Naive thymus-derived CD4-positive, alpha-beta T cell (primary cell): ENCODE data around the gene MTNR1B. TPM values are rescaled to one million over a fixed set of nuclear protein-coding genes. Genes with fewer than 3 reads are reported as not detected.

Experiments used
- ATAC-seq: fragments of 150-1000 bp; cut with Tn5 transposase; 2 replicates; pipeline ENCODE4 v1.10.0; 2021; ENCODE audit warnings: mild to moderate bottlenecking, moderate library complexity
- CTCF ChIA-PET: fragments of 350-600 bp; sonication (Branson Sonifier 250); formaldehyde crosslinking; loops from one replicate; lab custom pipeline; 2021; ENCODE audit warnings: antibody characterized with exemption; lab: Charles Lee
- POLR2A ChIA-PET: fragments of 350-600 bp; sonication (Branson Sonifier 250); formaldehyde crosslinking; loops from one replicate; lab custom pipeline; 2021; ENCODE audit warnings: antibody characterized with exemption, inconsistent platforms; lab: Charles Lee
- DNase-seq, 9 donors: peaks; one replicate each; pipeline versions ENCODE4 v3.0.0 to v3.0.0-alpha.2; 2020 to 2022; ENCODE audit warnings: mixed read lengths in 1 of 9
- H3K27ac ChIP-seq: one replicate; pipeline ENCODE4 v1.7.0; 2013; ENCODE audit warnings: mild to moderate bottlenecking, low read depth, low read length, moderate library complexity
- H3K27me3 ChIP-seq, 2 donors: one replicate each; pipeline ENCODE4 v1.7.0; 2013; ENCODE audit warnings: low read length in 2 of 2, mild to moderate bottlenecking in 2 of 2, moderate library complexity in 2 of 2; ENCODE audit not compliant: control insufficient read depth in 2 of 2, insufficient read depth in 2 of 2
- H3K36me3 ChIP-seq, 3 experiments: 1 replicate in 2 of 3; 2 replicates in 1 of 3; pipeline ENCODE4 v1.7.0; 2013; ENCODE audit warnings: low read length in 3 of 3, mild to moderate bottlenecking in 3 of 3, moderate library complexity in 1 of 3; ENCODE audit not compliant: insufficient read depth in 3 of 3, control insufficient read depth in 2 of 3
- H3K4me1 ChIP-seq, 2 donors: one replicate each; pipeline ENCODE4 v1.7.0; 2013; ENCODE audit warnings: low read length in 2 of 2, mild to moderate bottlenecking in 2 of 2, moderate library complexity in 1 of 2; ENCODE audit not compliant: control insufficient read depth in 2 of 2, insufficient read depth in 2 of 2
- H3K4me3 ChIP-seq: 2 replicates; pipeline ENCODE4 v1.7.0; 2013; ENCODE audit warnings: mild to moderate bottlenecking, low read length
- H3K9me3 ChIP-seq, 3 experiments: 1 replicate in 2 of 3; 2 replicates in 1 of 3; pipeline ENCODE4 v1.7.0; 2013; ENCODE audit warnings: low read length in 3 of 3; ENCODE audit not compliant: control insufficient read depth in 2 of 3
- H3K27ac Mint-ChIP-seq, 9 donors: one replicate each; pipeline ENCODE4 v1.8.0; 2020 to 2022; ENCODE audit warnings: mixed read lengths in 9 of 9, mild to moderate bottlenecking in 8 of 9, moderate library complexity in 5 of 9, inconsistent platforms in 2 of 9
- H3K27me3 Mint-ChIP-seq, 5 donors: one replicate each; pipeline ENCODE4 v1.8.0; 2021 to 2022; ENCODE audit warnings: mixed read lengths in 5 of 5, mild to moderate bottlenecking in 1 of 5
- H3K36me3 Mint-ChIP-seq, 5 donors: one replicate each; pipeline ENCODE4 v1.8.0; 2020 to 2022; ENCODE audit warnings: mixed read lengths in 5 of 5, mild to moderate bottlenecking in 3 of 5, inconsistent platforms in 1 of 5
- H3K4me1 Mint-ChIP-seq, 7 donors: one replicate each; pipeline ENCODE4 v1.8.0; 2020 to 2022; ENCODE audit warnings: mixed read lengths in 7 of 7, mild to moderate bottlenecking in 3 of 7, inconsistent platforms in 1 of 7
- H3K4me3 Mint-ChIP-seq, 10 donors: one replicate each; pipeline ENCODE4 v1.8.0; 2020 to 2022; ENCODE audit warnings: mild to moderate bottlenecking in 10 of 10, mixed read lengths in 10 of 10, moderate library complexity in 6 of 10, inconsistent platforms in 2 of 10
- H3K9me3 Mint-ChIP-seq, 11 donors: one replicate each; pipeline ENCODE4 v1.8.0; 2020 to 2022; ENCODE audit warnings: mixed read lengths in 11 of 11, mild to moderate bottlenecking in 4 of 11, inconsistent platforms in 1 of 11, moderate library complexity in 1 of 11
- intact Hi-C, 2 donors: fragments of 100-400 bp; cut with micrococcal nuclease; formaldehyde crosslinking; loops; one replicate each; pipeline ENCODE4 v1.15.1; 2023
- polyA plus RNA-seq, 2 donors: library from polyadenylated mRNA; unstranded; fragments of 300-500 nt; fragmentation: Illumina TruSeq; gene quantifications; one replicate each; pipeline ENCODE4 v1.2.3, GENCODE V29; 2021
- total RNA-seq, 6 experiments: library from RNA in 5 of 6; stranded (reverse) in 5 of 6; gene quantifications; 1 replicate in 5 of 6; 2 replicates in 1 of 6; pipeline ENCODE4 v1.2.3 and lab custom pipeline; 2021 to 2026

The MTNR1B gene
- total RNA-seq (not detected), polyA plus RNA-seq (not detected), total RNA-seq (lab: John Stamatoyannopoulos, UW) (not detected)

DNA sequence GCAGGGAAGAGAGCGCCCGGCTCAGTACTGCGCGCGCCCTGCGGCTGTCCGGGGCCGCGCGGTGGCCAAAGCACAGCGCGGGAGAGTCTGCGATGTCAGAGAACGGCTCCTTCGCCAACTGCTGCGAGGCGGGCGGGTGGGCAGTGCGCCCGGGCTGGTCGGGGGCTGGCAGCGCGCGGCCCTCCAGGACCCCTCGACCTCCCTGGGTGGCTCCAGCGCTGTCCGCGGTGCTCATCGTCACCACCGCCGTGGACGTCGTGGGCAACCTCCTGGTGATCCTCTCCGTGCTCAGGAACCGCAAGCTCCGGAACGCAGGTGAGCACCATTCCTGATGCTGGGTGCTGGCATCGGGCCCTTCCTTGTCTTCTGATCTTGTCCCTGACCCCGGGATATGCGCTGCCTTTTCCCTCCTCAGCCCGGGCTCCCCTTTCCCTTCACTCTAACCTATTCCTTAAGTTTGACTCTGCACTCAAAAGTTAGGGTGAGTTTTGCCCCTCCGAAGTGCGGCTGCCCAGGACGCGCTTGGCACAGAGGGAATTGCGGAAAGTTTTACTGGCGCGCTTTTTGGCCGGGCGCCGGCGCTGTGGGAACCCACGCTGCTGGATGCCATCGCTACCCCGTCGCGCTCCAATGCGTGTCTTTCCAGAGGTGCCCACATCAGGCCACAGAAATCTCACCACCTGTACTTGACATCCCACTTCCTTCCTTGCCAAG lies at the start of gene MTNR1B:
MTNR1B (plus strand) TSS at position 18 of the 714 bp plus-strand sequence; CDS start at position 93, 75 bp downstream.
- peaks cover 0 to 5% (median 0%) of the 10 kb centered on the region in 11 donors for H3K9me3 Mint-ChIP-seq

GRCh38 chr11:92920331-92920730 lies 49.1 kb upstream of the MTNR1B start:
- ChIA-PET POLR2A (no interaction called here), CTCF (no interaction called here)
- intact Hi-C loops: no loop called here
- Mint-ChIP-seq H3K4me3 (no peak overlapping the region), H3K27me3 (peaks cover 2 to 13% (median 6%) of the 10 kb centered on the region in 5 donors), H3K36me3 (no peaks in the 10 kb centered on the region), H3K9me3 (peaks cover 0 to 13% (median 6%) of the 10 kb centered on the region in 11 donors), H3K27ac (no peak overlapping the region), H3K4me1 (no peaks in the 10 kb centered on the region)
- Histone ChIP-seq H3K4me1 (no peaks in the 10 kb centered on the region), H3K27me3 (no peaks in the 10 kb centered on the region), H3K9me3 (peaks cover 0 to 3% (median 0%) of the 10 kb centered on the region in 3 experiments), H3K4me3 (no peak overlapping the region), H3K36me3 (no peaks in the 10 kb centered on the region), H3K27ac (no peak overlapping the region)
- DNase-seq (no peak), ATAC-seq (no peak)

More for the DNA sequence above, at the start of gene MTNR1B:
- Histone ChIP-seq H3K36me3 (no peaks in the 10 kb centered on the region), H3K27me3 (peaks cover 0 to 3% of the 10 kb centered on the region in 2 donors), H3K4me3 (no peak within 1 kb of the TSS), H3K9me3 (no peaks in the 10 kb centered on the region), H3K4me1 (no peaks in the 10 kb centered on the region), H3K27ac (no peak within 1 kb of the TSS)
- intact Hi-C loops: no loop called here
- ATAC-seq: no peak
- peaks cover 13 to 41% (median 28%) of the 10 kb centered on the region in 5 donors for H3K27me3 Mint-ChIP-seq
- ChIA-PET CTCF (no interaction called here), POLR2A (no interaction called here)
- H3K4me1 Mint-ChIP-seq: peaks cover 0 to 1% (median 0%) of the 10 kb centered on the region in 7 donors
- H3K27ac Mint-ChIP-seq: no peak within 1 kb of the TSS
- DNase-seq: no peak
- H3K36me3 Mint-ChIP-seq: peaks cover 0 to 4% (median 0%) of the 10 kb centered on the region in 5 donors
- H3K4me3 Mint-ChIP-seq: no peak within 1 kb of the TSS

DNA sequence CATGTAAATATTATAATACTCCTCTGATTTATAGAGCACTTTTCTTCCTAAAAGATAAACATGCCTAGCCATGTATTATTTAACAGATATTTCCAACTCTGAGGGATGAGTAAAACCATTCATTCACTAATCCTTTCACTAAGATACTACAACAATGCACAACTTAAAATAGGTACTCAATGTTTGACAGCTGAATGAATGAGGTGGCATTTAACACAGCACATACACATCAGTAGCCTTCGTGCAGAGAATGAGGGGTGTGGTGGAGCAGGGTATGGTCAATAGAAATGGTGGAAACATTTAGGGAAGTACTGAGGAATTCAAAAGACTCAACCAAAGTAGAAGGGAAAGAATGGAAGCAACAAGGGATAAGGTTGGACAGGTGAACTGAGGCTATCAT lies 46.7 kb upstream of the MTNR1B start:
- ATAC-seq: no peak
- Mint-ChIP-seq H3K36me3 (no peaks in the 10 kb centered on the region), H3K9me3 (peaks cover 0 to 23% (median 10%) of the 10 kb centered on the region in 11 donors), H3K27me3 (peaks cover 0 to 20% (median 4%) of the 10 kb centered on the region in 5 donors), H3K4me3 (no peak overlapping the region), H3K27ac (no peak overlapping the region), H3K4me1 (no peaks in the 10 kb centered on the region)
- DNase-seq: no peak
- Histone ChIP-seq H3K36me3 (no peaks in the 10 kb centered on the region), H3K4me3 (no peak overlapping the region), H3K27me3 (no peaks in the 10 kb centered on the region), H3K9me3 (peaks cover 0 to 6% (median 0%) of the 10 kb centered on the region in 3 experiments), H3K4me1 (no peaks in the 10 kb centered on the region), H3K27ac (no peak overlapping the region)
- ChIA-PET CTCF (no interaction called here), POLR2A (no interaction called here)
- intact Hi-C loops: no loop called here

DNA sequence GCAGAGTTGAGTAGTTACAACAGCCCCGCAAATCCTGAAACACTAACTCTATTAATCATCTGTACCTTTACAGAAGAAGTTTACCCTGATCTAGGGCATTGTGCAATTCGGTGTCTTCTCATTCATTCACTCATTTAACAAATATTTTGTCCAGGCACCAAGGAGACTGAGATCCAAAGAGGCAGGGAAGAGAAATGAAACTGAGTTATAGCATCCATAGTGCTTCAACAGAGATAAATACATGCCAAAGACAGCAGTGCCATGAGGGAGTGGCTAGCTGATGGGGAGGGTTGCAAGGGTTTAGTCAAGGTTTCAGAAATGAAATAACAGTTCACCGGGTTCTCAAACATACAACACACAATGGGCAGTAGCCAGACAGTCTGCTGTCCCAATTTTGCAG lies 40.2 kb upstream of the MTNR1B start:
- peaks cover 0 to 10% (median 6%) of the 10 kb centered on the region in 5 donors for H3K27me3 Mint-ChIP-seq
- POLR2A ChIA-PET: no interaction called here
- H3K9me3 Mint-ChIP-seq: peaks cover 0 to 21% (median 9%) of the 10 kb centered on the region in 11 donors

DNA sequence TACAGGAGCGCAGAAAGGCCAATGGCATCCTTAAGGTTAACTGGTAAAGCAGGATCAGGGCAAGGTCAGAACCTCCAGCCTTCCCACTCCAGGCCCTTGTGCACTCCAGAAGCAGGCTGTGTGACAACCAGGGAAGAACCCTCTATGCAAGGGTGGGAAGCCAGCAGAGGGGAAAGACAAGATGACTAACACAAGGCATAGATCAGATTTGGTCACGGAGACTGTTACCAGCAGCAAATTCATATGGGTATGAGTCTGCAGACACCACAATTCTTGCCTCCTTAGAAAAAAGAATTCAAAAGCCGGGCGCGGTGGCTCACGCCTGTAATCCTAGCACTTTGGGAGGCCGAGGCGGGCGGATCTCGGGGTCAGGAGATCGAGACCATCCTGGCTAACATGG lies 39.8 kb upstream of the MTNR1B start:
- Mint-ChIP-seq H3K27ac (no peak overlapping the region), H3K27me3 (peaks cover 0 to 10% (median 8%) of the 10 kb centered on the region in 5 donors), H3K9me3 (peaks cover 0 to 17% (median 7%) of the 10 kb centered on the region in 11 donors), H3K4me1 (peaks cover 0 to 2% (median 0%) of the 10 kb centered on the region in 7 donors), H3K4me3 (no peak overlapping the region), H3K36me3 (no peaks in the 10 kb centered on the region)
- CTCF ChIA-PET: no interaction called here
- ATAC-seq: no peak
- peaks cover 0 to 6% (median 0%) of the 10 kb centered on the region in 3 experiments for H3K9me3 ChIP-seq
- H3K36me3 ChIP-seq: no peaks in the 10 kb centered on the region
- H3K4me1 ChIP-seq: no peaks in the 10 kb centered on the region
- POLR2A ChIA-PET: no interaction called here
- no peak for DNase-seq
- H3K27ac ChIP-seq: no peak overlapping the region
- no peak overlapping the region for H3K4me3 ChIP-seq
- intact Hi-C loops: no loop called here
- H3K27me3 ChIP-seq: no peaks in the 10 kb centered on the region

More for the DNA sequence above, 40.2 kb upstream of the MTNR1B start:
- no peak overlapping the region for H3K27ac Mint-ChIP-seq
- intact Hi-C loops: no loop called here
- Histone ChIP-seq H3K4me3 (no peak overlapping the region), H3K27ac (no peak overlapping the region), H3K27me3 (no peaks in the 10 kb centered on the region), H3K4me1 (no peaks in the 10 kb centered on the region), H3K36me3 (no peaks in the 10 kb centered on the region), H3K9me3 (peaks cover 0 to 6% (median 0%) of the 10 kb centered on the region in 3 experiments)
- H3K36me3 Mint-ChIP-seq: no peaks in the 10 kb centered on the region
- CTCF ChIA-PET: no interaction called here
- no peaks in the 10 kb centered on the region for H3K4me1 Mint-ChIP-seq
- ATAC-seq (no peak), DNase-seq (no peak)
- H3K4me3 Mint-ChIP-seq: no peak overlapping the region

DNA sequence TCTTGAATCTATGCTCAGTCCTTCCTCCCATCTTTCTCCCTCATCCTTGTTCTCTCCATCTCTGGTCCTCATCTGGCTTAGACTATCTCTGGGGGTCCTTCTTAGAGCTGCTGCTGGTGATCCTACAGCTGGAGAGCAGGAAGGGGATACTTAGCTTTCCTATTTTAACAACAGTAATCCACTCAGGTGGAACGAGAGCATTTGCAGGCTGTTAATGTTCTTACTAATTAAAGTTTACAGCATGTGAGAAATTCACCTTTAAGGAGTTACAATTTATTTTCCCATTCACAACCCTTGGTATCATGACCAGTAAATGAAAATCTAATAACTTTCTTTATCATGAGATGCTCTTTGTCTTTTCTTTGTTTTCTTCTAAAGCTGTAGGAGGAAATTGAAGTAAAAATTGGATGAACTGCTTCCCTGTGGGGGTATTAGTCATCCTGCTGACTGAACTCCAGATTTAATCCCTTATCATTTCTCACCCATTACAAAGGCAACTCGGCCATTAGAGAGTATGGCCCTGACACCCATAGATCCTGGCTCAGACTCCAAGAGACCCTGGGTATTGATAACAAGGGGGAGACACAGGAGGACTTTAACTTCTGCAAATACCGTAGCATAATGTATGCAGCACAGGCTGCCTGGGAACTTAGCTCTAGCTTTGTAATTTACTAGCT lies 37.6 kb upstream of the MTNR1B start:
- no peaks in the 10 kb centered on the region for H3K36me3 Mint-ChIP-seq
- Histone ChIP-seq H3K36me3 (no peaks in the 10 kb centered on the region), H3K4me1 (no peaks in the 10 kb centered on the region), H3K27me3 (no peaks in the 10 kb centered on the region), H3K4me3 (no peak overlapping the region), H3K9me3 (no peaks in the 10 kb centered on the region), H3K27ac (no peak overlapping the region)
- H3K27ac Mint-ChIP-seq: no peak overlapping the region
- intact Hi-C loops: no loop called here
- no peak for DNase-seq
- peaks cover 0 to 3% (median 0%) of the 10 kb centered on the region in 11 donors for H3K9me3 Mint-ChIP-seq
- POLR2A ChIA-PET: no interaction called here
- CTCF ChIA-PET: no interaction called here
- no peak overlapping the region for H3K4me3 Mint-ChIP-seq
- peaks cover 0 to 2% (median 0%) of the 10 kb centered on the region in 7 donors for H3K4me1 Mint-ChIP-seq
- peaks cover 0 to 8% (median 8%) of the 10 kb centered on the region in 5 donors for H3K27me3 Mint-ChIP-seq
- ATAC-seq: no peak
